GM12801 (cell line): ENCODE results near the gene TMC1.

ENCODE experiments used
- CTCF ChIP-seq: IDR thresholded peaks from one replicate; pipeline ENCODE4 v1.5.1; 2011; ENCODE audit warnings: control low read depth; ENCODE audit not compliant: insufficient read length; ENCODE audit errors: extremely low read depth

TMC1 gene

GRCh38 chr9:72581694-72582093 lies 60.3 kb downstream of the TMC1 start:
- TF ChIP-seq CTCF, result no peak

- no peak for TF ChIP-seq CTCF
Observed at GRCh38 chr9:72583370-72583769, 62.0 kb downstream of the TMC1 start.

GRCh38 chr9:72586388-72587130 lies 65.2 kb downstream of the TMC1 start:
- no peak for TF ChIP-seq CTCF

GRCh38 chr9:72588336-72588735 lies 66.9 kb downstream of the TMC1 start:
- TF ChIP-seq CTCF, result no peak

- TF ChIP-seq CTCF, result no peak
Observed at GRCh38 chr9:72589667-72590521, 68.5 kb downstream of the TMC1 start.

GRCh38 chr9:72590824-72591223 lies 69.4 kb downstream of the TMC1 start:
- no peak for TF ChIP-seq CTCF

- no peak for TF ChIP-seq CTCF
Observed at GRCh38 chr9:72592502-72593403, 71.3 kb downstream of the TMC1 start.
